Left ventricle myocardium inferior (tissue), 1 donor: ENCODE data around the gene FAU. TPM values are rescaled to one million over a fixed set of nuclear protein-coding genes. Genes with fewer than 3 reads are reported as not detected.

Experiments used
- DNase-seq: peaks from one replicate; pipeline ENCODE4 v3.0.0-alpha.2; 2020
- H3K27ac ChIP-seq: fragments of 200-600 bp; replicated peaks from 2 replicates; pipeline ENCODE4 v1.8.0; 2021
- H3K27me3 ChIP-seq: fragments of 200-600 bp; 2 replicates; pipeline ENCODE4 v1.8.0; 2021; ENCODE audit warnings: low read depth
- H3K36me3 ChIP-seq: fragments of 200-600 bp; 2 replicates; pipeline ENCODE4 v1.8.0; 2021
- H3K4me1 ChIP-seq: fragments of 200-600 bp; 2 replicates; pipeline ENCODE4 v1.8.0; 2021
- H3K4me3 ChIP-seq: fragments of 200-600 bp; 2 replicates; pipeline ENCODE4 v1.8.0; 2021; ENCODE audit warnings: mild to moderate bottlenecking, moderate library complexity
- H3K9me3 ChIP-seq: fragments of 200-600 bp; replicated peaks from 2 replicates; pipeline ENCODE4 v1.8.0; 2021
- CTCF ChIP-seq: fragments of 200-600 bp; IDR thresholded peaks from 2 replicates; pipeline ENCODE4 v1.8.0; 2021; ENCODE audit warnings: antibody characterized with exemption, mild to moderate bottlenecking, borderline replicate concordance
- intact Hi-C: fragments of 100-400 bp; cut with micrococcal nuclease; formaldehyde crosslinking; loops from one replicate; pipeline ENCODE4 v1.11.0; 2022
- total RNA-seq: library from RNA; stranded (reverse); fragmentation: NEBNext Ultra II Directional; extraction: Animal tissue kit (Norgen Biotek cat#: 25700); gene quantifications from one replicate; pipeline ENCODE4 v1.2.1, GENCODE V29; 2021
- donor health status: DM: no; HTN: yes; CAD: no; lungs with severe emphysema.

Gene FAU
- total RNA-seq, 1 donor from 2014 or later = 629 TPM

- Histone ChIP-seq H3K36me3 (peaks cover 82% of the 10 kb centered on the region), H3K4me1 (peaks cover 23% of the 10 kb centered on the region), H3K9me3 (no peaks in the 10 kb centered on the region), H3K27ac (no peak overlapping the region), H3K4me3 (no peak overlapping the region), H3K27me3 (no peaks in the 10 kb centered on the region)
- TF ChIP-seq CTCF = no peak
- intact Hi-C loops = no loop called here
- DNase-seq = no peak
These were observed 7.9 kb upstream of the FAU start for GRCh38 chr11:65129649-65130441.

- no peaks in the 10 kb centered on the region for H3K9me3 ChIP-seq
- intact Hi-C loops = no loop called here
- H3K36me3 ChIP-seq = peaks cover 91% of the 10 kb centered on the region
- peaks cover 15% of the 10 kb centered on the region for H3K4me1 ChIP-seq
- no peak for TF ChIP-seq CTCF
- no peaks in the 10 kb centered on the region for H3K27me3 ChIP-seq
- H3K27ac ChIP-seq = no peak overlapping the region
- no peak overlapping the region for H3K4me3 ChIP-seq
- DNase-seq = no peak
These were observed 6.5 kb upstream of the FAU start for GRCh38 chr11:65128182-65129145.

- H3K27ac ChIP-seq = no peak overlapping the region
- H3K4me3 ChIP-seq = no peak overlapping the region
- H3K4me1 ChIP-seq = peaks cover 15% of the 10 kb centered on the region
- no peak for DNase-seq
- H3K27me3 ChIP-seq = no peaks in the 10 kb centered on the region
- no peak for TF ChIP-seq CTCF
- H3K36me3 ChIP-seq = peaks cover 87% of the 10 kb centered on the region
- H3K9me3 ChIP-seq = no peaks in the 10 kb centered on the region
- intact Hi-C loops = no loop called here
These were observed 5.7 kb upstream of the FAU start for GRCh38 chr11:65127473-65128181.

- no peaks in the 10 kb centered on the region for H3K27me3 ChIP-seq
- DNase-seq = no peak
- no peak for TF ChIP-seq CTCF
- H3K4me1 ChIP-seq = peaks cover 16% of the 10 kb centered on the region
- no peaks in the 10 kb centered on the region for H3K9me3 ChIP-seq
- no peak overlapping the region for H3K4me3 ChIP-seq
- no peak overlapping the region for H3K27ac ChIP-seq
- intact Hi-C loops = no loop called here
- H3K36me3 ChIP-seq = peaks cover 78% of the 10 kb centered on the region
These were observed 4.8 kb upstream of the FAU start for GRCh38 chr11:65126624-65127274.
